ENCODE measurements around the gene CLNK. TPM values are rescaled to one million over a fixed set of nuclear protein-coding genes. Genes with fewer than 3 reads are reported as not detected.

CLNK gene
- total RNA-seq, 1 experiment from 2014 or later = not detected

GRCh38 chr4:10639100-10639499 is 45.5 kb downstream of the CLNK start:
- TF ChIP-seq CTCF (conservative IDR thresholded peaks at IDR 0.05) = no peak
- H3K4me1 Mint-ChIP-seq = peaks cover 6 to 15% of the 10 kb centered on the region in 2 experiments; a peak in 2 of 4 replicates
- no peaks in the 10 kb centered on the region for H3K23me2 ChIP-seq (ENCODE audit: insufficient read length, low read depth, low read length, poor library complexity, severe bottlenecking)

More at GRCh38 chr4:10639100-10639499, 45.5 kb downstream of the CLNK start:
- Histone ChIP-seq H3K9ac (ENCODE audit: extremely low read depth, insufficient read length, low read length) (no peak overlapping the region), H3K18ac (ENCODE audit: insufficient read length, low read depth, low read length) (no peak overlapping the region), H3K9me3 (ENCODE audit: control insufficient read depth, low read depth, low read length) (no peaks in the 10 kb centered on the region), H3K4me1 (ENCODE audit: insufficient read depth, low read length) (no peaks in the 10 kb centered on the region), H2AK5ac (ENCODE audit: insufficient read length, low read length) (no peak overlapping the region), H3K79me1 (ENCODE audit: insufficient read depth, low read depth, low read length, poor library complexity, severe bottlenecking) (no peaks in the 10 kb centered on the region), H3K27me3 (ENCODE audit: insufficient read depth, low read length) (no peaks in the 10 kb centered on the region), H3T11ph (ENCODE audit: low read length) (no peak overlapping the region), H2BK20ac (ENCODE audit: low read depth, low read length, poor library complexity, severe bottlenecking) (no peak overlapping the region), H2AFZ (ENCODE audit: low read length) (no peak overlapping the region), H2BK120ac (ENCODE audit: low read depth, low read length, poor library complexity, severe bottlenecking) (no peak overlapping the region), H4K20me1 (ENCODE audit: control insufficient read depth, insufficient read depth, insufficient read length) (no peaks in the 10 kb centered on the region), H3K4me2 (ENCODE audit: insufficient read depth, insufficient read length, low read length) (no peak overlapping the region), H3K79me2 (ENCODE audit: insufficient read depth, low read length) (no peaks in the 10 kb centered on the region), H4K91ac (ENCODE audit: insufficient read length, low read depth, low read length) (no peak overlapping the region), H3K23ac (ENCODE audit: insufficient read length, low read depth, low read length) (no peak overlapping the region), H3K27ac (ENCODE audit: insufficient read length, low read depth, low read length) (no peak overlapping the region), H4K5ac (ENCODE audit: insufficient read length, low read depth, low read length) (no peak overlapping the region), H4K8ac (replicated peaks; ENCODE audit: insufficient read length, low read depth, low read length) (no peak overlapping the region), H3K4ac (ENCODE audit: low read depth, low read length) (no peak overlapping the region), H3K56ac (ENCODE audit: insufficient read length, low read depth, low read length) (no peak overlapping the region), H2BK15ac (ENCODE audit: low read depth, low read length) (no peak overlapping the region), H2BK5ac (ENCODE audit: insufficient read length, low read length) (no peak overlapping the region), H2BK12ac (ENCODE audit: insufficient read length, low read depth, low read length) (no peak overlapping the region), H3K14ac (ENCODE audit: insufficient read depth, low read length) (no peak overlapping the region)
- Mint-ChIP-seq H3K9me3 (peaks cover 0 to 2% of the 10 kb centered on the region in 2 experiments; a peak in 1 of 5 replicates), H3K36me3 (ENCODE audit: insufficient read depth in 1 of 3, low read depth in 3 of 3) (no peaks in the 10 kb centered on the region; a peak in 1 of 7 replicates), H3K4me3 (no peak overlapping the region), H3K27me3 (ENCODE audit: low read depth) (no peaks in the 10 kb centered on the region), H3K27ac (no peak overlapping the region)
- WGBS (ENCODE audit: extremely low coverage, insufficient read length, low lambda C conversion rate) = no CpG with 5 or more reads among the region's 1 CpG
- DNase-seq = no peak

All from H9 (cell line).